GM23248 (cell line): ENCODE measurements around the gene MAP1S. TPM values are rescaled to one million over a fixed set of nuclear protein-coding genes. Genes with fewer than 3 reads are reported as not detected.

Experiments
- DNase-seq: peaks from one replicate; pipeline ENCODE4 v3.0.0-alpha.2; 2015
- H2AFZ ChIP-seq: fragments of 200-600 bp; sonication (generic); 2 replicates; pipeline ENCODE4 v1.6.1; 2016; ENCODE audit warnings: antibody characterized with exemption
- H3F3A ChIP-seq: fragments of 200-600 bp; sonication (generic); 2 replicates; pipeline ENCODE4 v1.6.1; 2016; ENCODE audit warnings: mild to moderate bottlenecking, antibody characterized with exemption, mixed run types; ENCODE audit not compliant: insufficient read depth
- H3K27ac ChIP-seq: fragments of 200-600 bp; sonication (generic); 2 replicates; pipeline ENCODE4 v1.5.1; 2016; ENCODE audit warnings: mild to moderate bottlenecking
- H3K27me3 ChIP-seq: fragments of 200-600 bp; sonication (generic); replicated peaks from 2 replicates; pipeline ENCODE4 v1.6.1; 2016; ENCODE audit warnings: mild to moderate bottlenecking; ENCODE audit not compliant: insufficient read depth
- H3K36me3 ChIP-seq: fragments of 200-600 bp; sonication (generic); 2 replicates; pipeline ENCODE4 v1.6.1; 2016; ENCODE audit warnings: low read depth, mild to moderate bottlenecking
- H3K4me1 ChIP-seq: fragments of 200-600 bp; sonication (generic); 2 replicates; pipeline ENCODE4 v1.6.1; 2016; ENCODE audit warnings: mild to moderate bottlenecking; ENCODE audit not compliant: insufficient read depth
- H3K4me2 ChIP-seq: fragments of 200-600 bp; sonication (generic); one replicate; pipeline ENCODE4 v1.6.1; 2016; ENCODE audit warnings: mild to moderate bottlenecking; ENCODE audit not compliant: unreplicated experiment
- H3K4me3 ChIP-seq: fragments of 200-600 bp; sonication (generic); 2 replicates; pipeline ENCODE4 v1.5.1; 2016; ENCODE audit warnings: mild to moderate bottlenecking
- H3K79me2 ChIP-seq: fragments of 200-600 bp; sonication (generic); 2 replicates; pipeline ENCODE4 v1.6.1; 2016; ENCODE audit warnings: mild to moderate bottlenecking; ENCODE audit not compliant: insufficient read depth
- H3K9ac ChIP-seq: fragments of 200-600 bp; sonication (generic); 2 replicates; pipeline ENCODE4 v1.6.1; 2016; ENCODE audit warnings: mild to moderate bottlenecking
- H3K9me2 ChIP-seq: fragments of 200-600 bp; sonication (generic); 2 replicates; pipeline ENCODE4 v1.6.1; 2016; ENCODE audit warnings: mixed run types, mild to moderate bottlenecking, moderate library complexity; ENCODE audit not compliant: insufficient read depth
- H3K9me3 ChIP-seq: fragments of 200-600 bp; sonication (generic); one replicate; pipeline ENCODE4 v1.6.1; 2017; ENCODE audit warnings: low read depth
- H4K20me1 ChIP-seq: fragments of 200-600 bp; sonication (generic); 2 replicates; pipeline ENCODE4 v1.6.0; 2016; ENCODE audit not compliant: insufficient read depth
- EZH2 ChIP-seq: fragments of 200-600 bp; sonication (generic); IDR thresholded peaks from 2 replicates; pipeline ENCODE4 v1.6.1; 2018; ENCODE audit warnings: antibody characterized with exemption, mild to moderate bottlenecking; ENCODE audit not compliant: insufficient read depth, poor library complexity, severe bottlenecking
- EZH2phosphoT487 ChIP-seq: fragments of 200-600 bp; sonication (generic); IDR thresholded peaks from 2 replicates; pipeline ENCODE4 v1.6.1; 2018; ENCODE audit warnings: antibody characterized with exemption, moderate library complexity, mild to moderate bottlenecking, low read depth; ENCODE audit not compliant: insufficient read depth
- WGBS, 2 experiments: methylation state at CpG; one replicate each; pipeline ENCODE4 v1.1.6; 2015 to 2017; ENCODE audit warnings: low lambda C conversion rate in 2 of 2, low coverage in 1 of 2; ENCODE audit errors: missing lambda C conversion rate in 2 of 2; 5-methylcytosine and 5-hydroxymethylcytosine counted together
- in situ Hi-C: fragments of 300-500 bp; cut with MboI; formaldehyde crosslinking; loops from 2 replicates; pipeline ENCODE4 v1.15.0; 2020
- polyA plus RNA-seq: library from polyadenylated mRNA; unstranded; fragments of >200 nt; fragmentation: Nextera tagmentation; extraction: Ambion mirVana; gene quantifications from 2 replicates; pipeline ENCODE4 v1.2.1, GENCODE V29; 2016
- total RNA-seq: library from RNA; depleted of rRNA; stranded (reverse); fragments of >200 nt; shearing (Covaris generic); gene quantifications from 2 replicates; pipeline ENCODE4 v1.2.3, GENCODE V29; 2014

The MAP1S gene
- total and polyA plus RNA-seq, 2 experiments from 2014 or later = 37.1 to 44.8 TPM

GRCh38 chr19:17681505-17682125 lies 37.7 kb upstream of the MAP1S start:
- Histone ChIP-seq H3K79me2 (no peaks in the 10 kb centered on the region), H3K9ac (no peak overlapping the region), H3K27ac (no peak overlapping the region), H2AFZ (no peak overlapping the region), H4K20me1 (no peaks in the 10 kb centered on the region), H3K36me3 (no peaks in the 10 kb centered on the region), H3F3A (no peaks in the 10 kb centered on the region), H3K9me3 (no peaks in the 10 kb centered on the region), H3K9me2 (no peaks in the 10 kb centered on the region), H3K4me2 (no peak overlapping the region), H3K4me1 (peaks cover 11% of the 10 kb centered on the region; the same call in 1 of the 2 replicates), H3K4me3 (no peak overlapping the region), H3K27me3 (peaks cover 1% of the 10 kb centered on the region; the same call in 1 of the 2 replicates)
- peak; percentile 75 for DNase-seq
- WGBS, 2 experiments = 52 to 54% methylated on average over 25 of the region's 25 CpGs
- TF ChIP-seq EZH2phosphoT487 = no peak
- no peak for TF ChIP-seq EZH2
- in situ Hi-C loops = no loop called here

- H3K27ac ChIP-seq = no peak overlapping the region
- H3K9me2 ChIP-seq = no peaks in the 10 kb centered on the region
- DNase-seq = no peak
- in situ Hi-C loops = no loop called here
- no peaks in the 10 kb centered on the region for H3F3A ChIP-seq
- no peak overlapping the region for H2AFZ ChIP-seq
- peaks cover 11% of the 10 kb centered on the region; the same call in 1 of the 2 replicates for H3K4me1 ChIP-seq
- H3K27me3 ChIP-seq = peaks cover 5% of the 10 kb centered on the region
- no peak overlapping the region for H3K9ac ChIP-seq
- TF ChIP-seq EZH2phosphoT487 (no peak), EZH2 (no peak)
- no peaks in the 10 kb centered on the region for H3K36me3 ChIP-seq
- H3K4me3 ChIP-seq = no peak overlapping the region
- WGBS, 2 experiments = 50 to 59% methylated on average over 5 of the region's 5 CpGs
- H3K79me2 ChIP-seq = no peaks in the 10 kb centered on the region
- H3K4me2 ChIP-seq = no peak overlapping the region
- no peaks in the 10 kb centered on the region for H3K9me3 ChIP-seq
- H4K20me1 ChIP-seq = no peaks in the 10 kb centered on the region
Observed at GRCh38 chr19:17682273-17682672, 37.0 kb upstream of the MAP1S start.

- Histone ChIP-seq H2AFZ (no peak overlapping the region), H3K9ac (no peak overlapping the region), H3F3A (no peaks in the 10 kb centered on the region), H3K9me2 (no peaks in the 10 kb centered on the region), H3K36me3 (no peaks in the 10 kb centered on the region), H3K4me1 (peaks cover 11% of the 10 kb centered on the region; the same call in 1 of the 2 replicates), H4K20me1 (no peaks in the 10 kb centered on the region), H3K4me3 (no peak overlapping the region), H3K27me3 (peaks cover 9% of the 10 kb centered on the region), H3K4me2 (no peak overlapping the region), H3K9me3 (no peaks in the 10 kb centered on the region), H3K27ac (no peak overlapping the region), H3K79me2 (no peaks in the 10 kb centered on the region)
- in situ Hi-C loops = no loop called here
- DNase-seq = no peak
- 45 to 49% methylated on average over 4 of the region's 4 CpGs for WGBS, 2 experiments
- TF ChIP-seq EZH2phosphoT487 = no peak
- no peak for TF ChIP-seq EZH2
Observed at GRCh38 chr19:17683078-17683477, 36.2 kb upstream of the MAP1S start.

GRCh38 chr19:17684256-17684655 lies 35.0 kb upstream of the MAP1S start:
- Histone ChIP-seq H3K9me2 (no peaks in the 10 kb centered on the region), H3F3A (no peaks in the 10 kb centered on the region), H3K79me2 (no peaks in the 10 kb centered on the region), H3K27ac (no peak overlapping the region), H3K4me1 (peaks cover 11% of the 10 kb centered on the region; the same call in 1 of the 2 replicates), H3K9me3 (no peaks in the 10 kb centered on the region), H2AFZ (no peak overlapping the region), H3K4me3 (no peak overlapping the region), H3K27me3 (peaks cover 9% of the 10 kb centered on the region), H3K4me2 (no peak overlapping the region), H3K36me3 (no peaks in the 10 kb centered on the region), H3K9ac (no peak overlapping the region), H4K20me1 (no peaks in the 10 kb centered on the region)
- no peak for DNase-seq
- in situ Hi-C loops = no loop called here
- 54 to 64% methylated on average over 4 of the region's 4 CpGs for WGBS, 2 experiments
- TF ChIP-seq EZH2 (no peak), EZH2phosphoT487 (no peak)
